HG03558 (cell line): Measurements from ENCODE around the gene CLEC2D.
"Not testable (repeated sequence)": the region's sequence is repeated elsewhere in the genome, so short reads cannot be mapped to it uniquely, and the experiment has no call there.

Experiments
- ATAC-seq: cut with Tn5 transposase; IDR thresholded peaks from one replicate; pipeline ENCODE4 v1.9.1; 2021; ENCODE audit warnings: moderate number of reproducible peaks; ENCODE audit not compliant: unreplicated experiment; ENCODE audit errors: extremely low read depth

CLEC2D gene

DNA sequence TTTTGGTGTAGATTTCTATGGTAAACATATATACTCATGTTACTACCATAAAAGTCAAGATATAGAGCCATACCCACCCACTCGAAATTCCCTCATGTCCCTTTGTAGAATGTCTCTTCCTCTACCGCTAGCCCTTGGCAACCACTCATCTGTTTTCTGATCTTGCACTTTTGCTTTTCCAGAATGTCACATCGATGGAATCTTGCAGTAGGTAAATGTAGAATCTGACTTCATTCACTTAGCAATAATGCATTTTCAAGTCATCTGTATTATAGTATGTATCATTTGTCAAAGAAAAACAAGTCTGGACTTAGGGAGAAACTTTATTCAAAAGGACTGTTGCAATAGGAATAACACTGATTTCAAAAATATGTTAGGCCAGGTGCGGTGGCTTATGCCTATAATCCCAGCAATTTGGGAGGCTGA lies 19.3 kb upstream of the CLEC2D start:
- ATAC-seq: no peak

DNA sequence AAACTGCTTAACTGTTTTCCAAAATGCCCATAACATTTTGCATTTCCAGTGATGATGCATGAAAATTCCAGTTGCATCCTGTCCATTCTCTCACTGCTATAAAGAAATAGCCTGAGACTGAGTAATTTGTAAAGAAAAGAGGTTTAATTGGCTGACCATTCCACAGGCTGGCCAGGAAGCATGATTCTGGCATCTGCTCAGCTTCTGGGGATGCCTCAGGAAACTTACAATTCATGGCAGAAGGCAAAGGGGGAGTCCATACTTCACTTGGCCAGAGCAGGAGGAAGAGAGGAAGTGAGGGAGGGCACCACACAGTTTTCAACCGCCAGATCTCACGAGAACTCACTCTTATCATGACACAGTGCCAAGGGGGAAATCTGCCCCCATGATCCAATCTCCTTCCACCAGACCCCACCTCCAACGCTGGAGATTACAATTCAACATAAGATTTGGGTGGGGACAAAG lies 18.2 kb upstream of the CLEC2D start:
- no peak for ATAC-seq

DNA sequence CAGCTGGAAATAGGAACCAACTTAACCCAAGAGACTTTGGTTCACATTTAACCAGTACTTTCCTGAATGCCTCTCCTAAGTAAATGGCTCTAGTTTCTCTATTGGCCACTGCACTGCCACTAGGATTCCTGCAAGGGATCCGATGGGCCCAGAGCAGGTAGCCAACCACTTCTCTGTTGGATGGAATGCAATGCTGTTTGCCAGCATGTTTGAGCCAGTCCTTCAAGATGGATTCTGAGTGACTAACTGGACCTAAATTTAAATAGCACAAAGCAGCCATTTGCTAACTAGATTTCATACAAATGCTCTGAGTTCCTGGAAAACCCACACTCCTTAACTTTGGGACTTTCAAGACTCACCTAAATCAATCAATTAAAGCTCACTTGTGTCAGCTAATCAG lies 9.5 kb upstream of the CLEC2D start:
- ATAC-seq: no peak

GRCh38 chr12:9661720-9662119 lies 7.8 kb upstream of the CLEC2D start:
- ATAC-seq: no peak

GRCh38 chr12:9662488-9662887 lies 7.0 kb upstream of the CLEC2D start:
- no peak for ATAC-seq

DNA sequence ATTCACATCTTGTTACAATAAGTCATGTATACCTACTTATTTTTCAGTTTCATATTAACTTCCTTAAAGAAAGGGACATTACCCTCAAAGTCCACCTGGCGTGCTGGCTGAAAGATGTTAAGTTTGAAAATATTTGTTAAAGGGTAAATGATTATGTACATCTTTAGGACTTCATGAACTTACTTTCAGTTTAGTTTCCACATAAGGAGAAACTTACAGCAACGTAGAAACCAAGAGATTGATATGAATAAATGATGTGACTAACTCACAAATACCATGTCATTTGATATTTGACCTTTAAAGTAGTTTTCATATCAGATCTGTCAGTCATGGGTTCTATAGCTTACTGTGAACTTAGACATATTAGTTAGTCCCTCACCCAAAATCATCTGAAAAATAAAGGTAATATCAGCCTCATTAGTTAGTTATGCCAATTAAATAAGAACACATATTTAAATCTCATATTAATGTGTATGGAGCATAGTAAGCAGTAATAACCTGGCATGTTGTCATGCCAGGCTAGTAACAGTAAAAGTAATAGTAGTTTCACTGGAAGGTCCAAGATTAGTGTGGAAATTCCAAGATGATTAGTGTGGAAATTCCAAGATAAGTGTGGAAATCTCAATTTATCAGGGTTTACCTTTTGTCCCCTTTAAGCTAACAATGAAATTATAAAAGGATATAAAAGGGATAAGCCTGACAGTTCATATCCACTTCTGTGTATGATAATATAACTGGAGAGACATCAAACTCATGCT lies 1.9 kb upstream of the CLEC2D start:
- ATAC-seq: no peak

- ATAC-seq: no peak
Measured at GRCh38 chr12:9668161-9669018, 1.1 kb upstream of the CLEC2D start.

- ATAC-seq: no peak
Measured at GRCh38 chr12:9669019-9669326, 540 bp upstream of the CLEC2D start.

GRCh38 chr12:9672340-9672739 lies 2.8 kb downstream of the CLEC2D start:
- not testable (repeated sequence) for ATAC-seq

- ATAC-seq: no peak
Measured at GRCh38 chr12:9673404-9674225, 4.1 kb downstream of the CLEC2D start.

- no peak for ATAC-seq
Measured at GRCh38 chr12:9674226-9674590, 4.7 kb downstream of the CLEC2D start.

DNA sequence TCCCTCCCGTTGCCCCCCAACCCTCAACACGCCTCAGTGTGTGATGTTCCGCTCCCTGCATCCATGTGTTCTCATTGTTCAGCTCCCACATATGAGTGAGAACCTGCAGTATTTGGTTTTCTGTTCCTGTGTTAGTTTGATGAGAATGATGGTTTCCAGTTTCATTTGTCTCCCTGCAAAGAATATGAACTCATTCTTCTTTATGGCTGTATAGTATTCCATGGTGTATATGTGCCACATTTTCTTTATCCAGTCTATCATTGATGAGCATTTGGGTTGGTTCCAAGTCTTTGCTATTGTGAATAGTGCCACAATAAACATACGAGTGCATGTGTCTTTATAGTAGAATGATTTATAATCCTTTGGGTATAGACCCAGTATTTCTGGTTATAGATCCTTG lies 13.0 kb downstream of the CLEC2D start:
- ATAC-seq: not testable (repeated sequence)

DNA sequence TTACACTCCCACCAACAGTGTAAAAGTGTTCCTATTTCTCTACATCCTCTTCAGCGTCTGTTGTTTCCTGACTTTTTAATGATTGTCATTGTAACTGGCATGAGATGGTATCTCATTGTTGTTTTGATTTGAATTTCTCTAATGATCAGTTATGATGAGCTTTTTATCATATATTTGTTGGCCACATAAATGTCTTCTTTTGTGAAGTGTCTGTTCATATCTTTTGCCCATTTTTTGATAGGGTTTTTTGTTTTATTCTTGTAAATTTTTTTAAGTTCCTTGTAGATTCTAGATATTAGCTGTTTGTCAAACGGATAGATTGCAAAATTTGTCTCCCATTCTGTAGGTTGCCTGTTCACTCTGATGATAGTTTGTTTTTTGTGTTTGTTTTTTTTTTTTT lies 13.4 kb downstream of the CLEC2D start:
- not testable (repeated sequence) for ATAC-seq

GRCh38 chr12:9685366-9685765 lies 15.9 kb downstream of the CLEC2D start:
- not testable (repeated sequence) for ATAC-seq

- no peak for ATAC-seq
Measured at GRCh38 chr12:9685915-9686314, 16.4 kb downstream of the CLEC2D start.

DNA sequence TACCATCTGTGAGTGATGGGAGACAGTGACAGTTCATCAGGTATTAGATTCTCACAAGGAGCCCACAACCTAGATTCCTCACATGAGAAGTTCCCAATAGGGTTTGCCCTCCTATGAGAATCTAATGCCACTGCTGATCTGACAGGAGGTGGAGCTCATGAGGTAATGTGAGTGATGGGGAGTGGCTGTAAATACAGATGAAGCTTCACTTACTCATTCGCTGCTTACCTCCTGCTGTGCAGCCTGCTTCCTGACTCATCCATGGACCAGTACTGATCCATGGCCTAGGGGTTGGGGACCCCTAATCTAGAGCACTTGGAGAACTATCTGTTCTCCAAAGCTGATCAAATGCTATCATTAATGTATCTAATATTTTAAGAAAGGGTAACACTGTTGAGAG lies 17.7 kb downstream of the CLEC2D start:
- ATAC-seq: no peak

DNA sequence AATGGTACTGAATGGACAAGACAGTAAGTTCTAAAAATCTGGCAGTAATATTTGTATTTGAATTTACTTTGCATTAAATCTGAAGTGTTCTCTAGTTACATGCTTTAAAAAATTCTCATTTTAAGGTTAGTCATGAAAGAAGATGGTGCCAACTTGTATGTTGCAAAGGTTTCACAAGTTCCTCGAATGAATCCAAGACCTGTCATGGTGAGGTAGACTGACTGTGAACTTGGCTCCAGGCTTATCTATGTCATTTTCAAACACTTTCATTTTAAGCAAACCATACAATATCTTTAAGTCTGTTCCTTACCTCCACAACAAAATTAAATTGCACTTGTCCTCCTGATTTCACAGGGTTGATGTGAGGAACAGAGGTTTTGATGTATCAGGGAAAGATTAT lies 23.4 kb downstream of the CLEC2D start:
- no peak for ATAC-seq

- ATAC-seq: no peak
Measured at GRCh38 chr12:9694241-9694640, 24.7 kb downstream of the CLEC2D start.

- not testable (repeated sequence) for ATAC-seq
Measured at GRCh38 chr12:9695150-9695549, 25.6 kb downstream of the CLEC2D start.

- not testable (repeated sequence) for ATAC-seq
Measured at GRCh38 chr12:9695661-9696060, 26.1 kb downstream of the CLEC2D start.

DNA sequence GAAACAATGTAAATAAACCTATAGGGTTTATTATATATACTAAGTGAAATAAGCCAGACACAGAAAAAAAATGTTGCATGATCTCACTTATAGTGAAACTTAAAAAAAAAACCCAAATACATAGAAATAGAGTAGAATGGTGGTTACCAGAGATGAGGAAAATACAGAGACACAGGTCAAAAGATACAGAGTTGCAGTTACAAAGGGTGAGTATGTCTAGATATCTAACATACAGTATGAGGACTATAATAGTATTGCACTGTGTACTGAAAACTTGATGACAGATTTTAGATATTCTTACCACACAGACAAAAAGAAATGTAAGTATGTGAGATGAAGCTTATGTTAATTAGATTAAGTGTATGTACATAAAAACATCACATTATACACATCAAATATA lies 28.1 kb downstream of the CLEC2D start:
- no peak for ATAC-seq
